Measurements from ENCODE around the gene APIP.
"Not testable (repeated sequence)": the region's sequence is repeated elsewhere in the genome, so short reads cannot be mapped to it uniquely, and the experiment has no call there.

The APIP gene

GRCh38 chr11:34926101-34926830 lies 10.1 kb upstream of the APIP start:
- DNase-seq (ENCODE audit: low read depth in 2 of 2), result no peak

- no peak for DNase-seq (ENCODE audit: low read depth in 2 of 2)
These were observed 8.5 kb upstream of the APIP start for GRCh38 chr11:34924714-34925113.

DNA sequence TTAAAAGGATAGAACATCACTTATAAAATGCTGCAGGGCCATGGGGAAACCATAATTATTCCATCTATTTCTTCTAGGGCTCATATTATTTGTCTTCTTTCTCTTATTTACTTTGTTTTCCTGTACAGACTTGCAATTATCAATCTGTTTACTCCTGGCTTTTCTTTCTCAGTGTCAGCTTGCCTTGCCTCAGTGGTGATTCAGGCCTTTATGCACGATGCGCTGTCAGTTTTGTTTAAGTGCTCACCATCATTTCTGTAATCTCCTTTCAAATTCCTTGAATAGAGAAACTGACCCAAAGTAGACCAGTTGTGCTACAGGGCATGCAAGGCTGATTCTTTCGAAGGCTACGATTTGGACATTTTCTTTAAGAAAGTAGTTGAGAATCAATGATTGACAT lies 5.0 kb upstream of the APIP start:
- no peak for DNase-seq (ENCODE audit: low read depth in 2 of 2)

DNA sequence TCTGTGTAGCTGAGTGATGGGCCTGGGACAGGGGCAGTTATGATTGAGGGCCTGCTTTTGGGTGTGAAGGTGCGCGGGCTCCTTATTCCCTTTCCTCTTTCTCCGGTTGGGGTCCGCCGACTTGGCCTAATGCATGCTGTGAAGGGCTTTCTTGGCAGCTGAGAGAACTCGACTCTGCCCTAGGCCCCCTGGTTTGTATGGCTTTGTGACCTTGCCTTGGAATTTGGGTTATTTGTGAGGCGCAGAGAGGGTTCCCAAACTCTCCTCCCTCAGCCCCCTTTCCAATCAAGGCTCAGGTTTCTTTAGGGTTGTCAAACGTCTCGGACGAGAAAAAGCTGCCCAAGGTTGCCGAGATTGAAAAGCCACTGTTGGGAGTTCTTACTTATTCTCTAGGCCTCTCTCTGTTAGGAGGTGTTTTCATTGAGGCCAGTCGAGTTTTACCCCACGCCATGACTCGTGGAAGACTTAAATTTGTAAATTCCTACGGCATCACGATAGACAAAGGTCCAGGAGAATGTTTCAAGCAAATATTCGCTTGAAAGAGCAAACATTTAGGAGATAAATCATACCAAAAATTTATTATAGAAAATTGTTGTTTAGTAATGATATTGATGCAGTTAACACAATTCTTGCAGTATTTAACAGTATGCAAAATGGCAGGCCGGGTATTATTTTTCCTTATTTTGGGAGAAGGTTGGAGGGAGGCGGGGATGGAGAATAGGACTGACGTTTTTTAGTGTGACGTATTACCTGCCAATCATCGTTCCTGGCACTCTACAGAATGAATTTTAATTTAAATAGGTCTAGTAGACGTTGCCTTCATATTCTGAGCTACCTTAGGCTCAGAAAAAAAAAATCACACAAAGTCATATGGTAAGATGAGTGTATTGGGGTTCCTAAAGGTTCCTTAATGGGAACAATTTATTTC lies 928 bp upstream of the APIP start:
- DNase-seq (ENCODE audit: low read depth in 2 of 2), result no peak

DNA sequence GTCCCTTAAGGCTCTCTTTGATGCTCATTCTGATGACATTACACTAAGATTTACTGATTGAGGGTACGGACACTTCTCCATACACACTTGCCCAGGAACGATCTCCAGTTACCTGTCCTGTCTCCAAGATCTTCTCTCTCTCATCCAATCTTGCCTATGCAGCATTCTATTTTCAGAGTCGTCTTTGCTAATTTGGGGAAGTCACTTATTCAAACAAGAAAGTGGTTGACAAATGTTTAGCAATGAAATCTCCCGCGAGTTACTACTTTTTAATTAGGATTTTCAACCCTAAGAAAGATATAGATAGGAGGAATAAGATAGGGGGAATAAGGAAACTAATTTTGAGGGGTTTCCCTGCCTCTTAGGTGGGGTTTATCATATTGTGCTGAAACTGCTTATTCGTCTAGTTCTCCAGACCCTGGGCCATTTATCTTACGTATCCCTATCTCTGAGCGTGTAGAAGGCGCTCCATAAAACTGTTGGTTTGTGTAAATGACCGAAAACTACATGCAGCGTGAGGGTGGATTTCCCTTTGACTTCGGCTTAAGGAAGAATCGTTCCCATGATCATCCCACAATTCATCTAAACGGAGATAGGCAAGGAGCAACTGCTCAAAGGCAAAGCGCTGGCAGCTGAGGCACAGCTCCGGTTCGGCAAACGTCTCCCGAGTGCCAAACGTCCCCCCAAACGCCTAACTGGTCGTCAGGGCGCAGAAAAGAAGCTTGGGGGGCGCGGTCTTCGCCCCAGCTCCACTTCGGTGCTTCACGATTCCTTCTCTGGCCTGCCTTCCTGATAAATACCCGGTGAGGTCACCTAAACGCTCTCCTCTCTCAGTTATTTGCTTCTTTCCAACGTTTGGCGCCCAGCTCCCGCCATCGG lies 804 bp downstream of the APIP start:
- DNase-seq (ENCODE audit: low read depth in 2 of 2), result no peak

DNA sequence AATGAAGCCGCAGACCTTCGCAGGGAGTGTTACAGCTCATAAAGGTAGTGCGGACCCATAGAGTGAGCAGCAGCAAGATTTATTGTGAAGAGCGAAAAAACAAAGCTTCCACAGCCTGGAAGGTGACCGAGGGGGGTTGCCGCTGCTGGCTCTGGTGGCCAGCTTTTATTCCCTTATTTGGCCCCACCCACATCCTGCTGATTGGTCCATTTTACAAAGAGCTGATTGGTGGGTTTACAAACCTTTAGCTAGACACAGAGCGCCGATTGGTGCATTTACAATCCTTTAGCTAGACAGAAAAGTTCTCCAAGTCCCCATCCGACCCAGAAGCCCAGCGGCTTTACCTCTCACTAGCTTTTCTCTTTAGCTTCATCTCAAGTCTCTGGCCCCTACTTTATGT lies 2.6 kb downstream of the APIP start:
- not testable (repeated sequence) for DNase-seq (ENCODE audit: low read depth in 2 of 2)

GRCh38 chr11:34911676-34912075 lies 4.5 kb downstream of the APIP start:
- no peak for DNase-seq (ENCODE audit: low read depth in 2 of 2)

DNA sequence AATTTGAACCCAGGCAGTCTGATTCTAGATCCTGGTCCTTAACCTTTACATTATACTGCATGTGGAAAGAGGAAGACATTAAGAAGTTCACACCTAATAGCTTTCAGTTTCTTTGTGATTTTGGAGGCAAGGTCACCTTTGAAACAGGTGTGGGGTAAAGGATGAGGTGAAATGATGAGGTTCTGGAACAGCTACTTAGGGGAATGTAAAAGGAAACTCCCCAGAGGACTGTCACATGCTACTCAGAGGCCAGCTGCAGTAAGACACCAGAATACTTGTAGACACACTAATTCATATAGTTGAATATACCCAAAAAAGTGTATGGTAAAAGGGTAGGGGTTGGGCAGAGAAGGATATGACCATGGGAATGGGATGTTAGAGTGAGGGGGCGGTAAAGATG lies 5.4 kb downstream of the APIP start:
- DNase-seq (ENCODE audit: low read depth in 2 of 2), result no peak

GRCh38 chr11:34909955-34910354 lies 6.2 kb downstream of the APIP start:
- no peak for DNase-seq (ENCODE audit: low read depth in 2 of 2)

DNA sequence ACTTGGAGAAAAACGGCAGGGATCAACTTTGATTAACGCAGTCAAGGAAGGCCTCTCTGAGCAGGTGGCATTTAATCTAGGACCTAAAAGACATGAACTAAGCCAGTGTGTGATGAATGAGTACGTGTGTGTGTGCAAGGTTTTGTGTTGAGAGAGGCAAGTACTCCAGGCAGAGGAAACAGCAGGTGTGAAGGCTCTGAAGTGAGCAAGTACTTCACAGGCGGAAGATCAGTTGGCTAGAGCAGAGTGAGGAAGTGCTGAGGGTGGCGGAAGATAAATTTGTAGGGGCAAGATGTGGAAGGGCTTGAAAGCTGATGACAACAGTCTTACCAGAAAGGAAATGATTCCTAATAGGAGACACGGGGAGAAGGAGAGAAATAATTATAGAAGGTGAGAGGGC lies 6.8 kb downstream of the APIP start:
- DNase-seq (ENCODE audit: low read depth in 2 of 2), result no peak

DNA sequence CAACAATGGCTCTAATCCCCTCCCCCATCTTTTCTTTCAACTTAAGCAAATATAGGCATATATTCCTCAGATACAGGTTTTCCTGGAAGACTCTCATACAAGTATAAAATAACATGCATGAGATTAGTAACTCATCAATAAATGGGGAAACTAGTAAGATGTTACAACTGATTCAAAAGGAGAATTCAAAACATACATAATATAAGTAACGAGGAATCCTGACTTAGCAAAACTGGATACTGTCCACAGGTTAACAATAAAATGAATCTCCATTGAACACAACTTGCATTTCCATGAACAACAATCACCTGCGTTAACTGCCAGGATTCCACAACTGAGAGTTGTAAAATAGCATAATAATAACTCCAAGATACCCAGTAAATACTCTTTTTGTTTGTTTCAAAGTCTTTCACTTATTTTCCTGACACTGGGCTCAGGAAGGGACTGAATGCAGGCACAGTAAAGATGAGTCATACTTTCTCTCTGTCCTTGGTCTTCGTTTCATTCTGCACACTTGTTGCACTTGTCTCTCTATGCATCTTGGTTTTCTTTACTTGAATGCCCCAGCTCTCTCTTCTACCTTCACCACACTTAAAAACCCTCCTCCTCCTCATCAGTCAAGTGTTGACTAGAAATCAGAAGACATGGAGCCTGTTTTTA lies 8.1 kb downstream of the APIP start:
- no peak for DNase-seq (ENCODE audit: low read depth in 2 of 2)

DNA sequence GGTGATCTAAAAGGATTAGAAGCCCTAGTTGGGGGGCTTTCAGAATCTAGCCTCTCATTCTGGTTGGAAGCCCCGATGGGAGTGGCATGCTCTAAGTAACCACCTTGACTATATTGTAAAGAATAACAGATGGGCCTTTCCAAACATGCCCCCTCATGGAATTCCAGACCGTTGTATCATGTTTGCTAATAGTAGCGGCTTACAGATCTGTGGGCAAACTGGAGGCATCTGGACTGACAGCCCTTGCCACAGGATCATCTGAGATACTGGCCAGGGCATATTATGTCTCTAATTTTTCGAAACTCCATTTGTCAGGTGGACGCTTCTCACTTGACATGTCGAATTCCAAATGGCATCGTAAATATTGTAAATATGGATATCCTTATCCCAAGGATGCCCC lies 10.5 kb downstream of the APIP start:
- DNase-seq (ENCODE audit: low read depth in 2 of 2), result no peak

GRCh38 chr11:34904421-34904955 lies 11.7 kb downstream of the APIP start:
- no peak for DNase-seq (ENCODE audit: low read depth in 2 of 2)

- DNase-seq (ENCODE audit: low read depth in 2 of 2), result no peak
These were observed 16.6 kb downstream of the APIP start for GRCh38 chr11:34899633-34900016.

DNA sequence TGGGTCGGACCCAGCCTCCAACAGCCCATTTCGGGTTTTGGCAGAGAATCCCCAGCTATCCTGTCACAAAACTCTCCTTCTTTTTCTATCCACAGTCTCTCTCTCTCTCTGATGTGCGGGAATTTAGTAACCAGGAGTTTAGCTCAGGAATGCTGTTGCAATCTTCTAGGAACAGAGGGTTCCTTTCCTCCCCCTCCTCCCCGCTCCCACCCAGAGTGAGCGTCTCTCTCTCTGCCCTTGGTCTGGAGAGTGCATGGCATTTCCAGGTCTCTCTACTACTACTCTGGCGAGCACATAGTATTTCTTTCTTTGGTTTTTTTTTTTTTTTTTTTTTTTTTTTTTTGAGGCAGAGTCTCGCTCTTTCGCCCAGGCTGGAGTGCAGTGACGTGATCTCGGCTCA lies 17.7 kb downstream of the APIP start:
- no peak for DNase-seq (ENCODE audit: low read depth in 2 of 2)

DNA sequence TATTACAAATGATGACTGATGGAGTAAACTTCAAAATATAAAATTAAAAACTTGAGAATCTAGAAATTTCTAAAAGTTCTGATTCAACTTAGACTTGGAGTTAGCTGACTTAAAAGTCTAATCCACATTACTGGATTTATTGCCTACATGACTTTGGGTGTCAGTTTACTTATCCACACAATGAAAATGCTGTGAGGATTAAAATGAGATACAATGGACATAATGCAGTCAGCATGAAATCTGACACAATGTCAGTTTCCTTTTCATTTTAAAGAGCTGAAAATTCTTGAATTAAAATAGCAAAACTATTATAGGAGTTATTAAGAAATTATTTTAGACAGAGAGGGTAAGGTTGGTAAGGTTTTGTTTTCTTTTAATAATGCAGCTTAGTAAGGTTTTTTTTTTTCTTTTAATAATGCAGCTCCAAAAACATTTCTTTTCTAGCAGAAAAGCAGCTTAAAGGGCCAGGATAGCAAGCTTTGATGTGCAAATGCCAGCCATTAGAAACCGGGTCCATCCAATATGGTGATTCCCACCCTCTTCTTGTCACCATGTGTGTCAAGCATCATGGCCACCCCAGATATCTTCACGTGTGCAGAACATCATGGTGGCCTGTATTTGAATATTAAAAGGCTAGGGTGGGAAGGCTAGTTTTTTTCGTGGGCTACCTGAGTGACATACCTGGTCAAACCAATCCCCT lies 18.9 kb downstream of the APIP start:
- DNase-seq (ENCODE audit: low read depth in 2 of 2), result no peak

DNA sequence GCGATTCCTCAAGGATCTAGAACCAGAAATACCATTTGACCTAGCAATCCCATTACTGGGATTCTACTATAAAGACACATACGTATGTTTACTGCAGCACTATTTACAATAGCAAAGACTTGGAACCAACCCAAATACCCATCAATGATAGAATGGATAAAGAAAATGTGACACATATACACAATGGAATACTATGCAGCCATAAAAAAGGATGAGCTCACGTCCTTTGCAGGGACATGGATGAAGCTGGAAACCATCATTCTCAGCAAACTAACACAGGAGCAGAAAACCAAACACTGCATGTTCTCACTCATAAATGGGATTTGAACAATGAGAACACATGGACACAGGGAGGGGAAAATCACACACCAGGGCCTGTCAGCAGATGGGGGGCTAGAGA lies 20.0 kb downstream of the APIP start:
- DNase-seq (ENCODE audit: low read depth in 2 of 2), result not testable (repeated sequence)

DNA sequence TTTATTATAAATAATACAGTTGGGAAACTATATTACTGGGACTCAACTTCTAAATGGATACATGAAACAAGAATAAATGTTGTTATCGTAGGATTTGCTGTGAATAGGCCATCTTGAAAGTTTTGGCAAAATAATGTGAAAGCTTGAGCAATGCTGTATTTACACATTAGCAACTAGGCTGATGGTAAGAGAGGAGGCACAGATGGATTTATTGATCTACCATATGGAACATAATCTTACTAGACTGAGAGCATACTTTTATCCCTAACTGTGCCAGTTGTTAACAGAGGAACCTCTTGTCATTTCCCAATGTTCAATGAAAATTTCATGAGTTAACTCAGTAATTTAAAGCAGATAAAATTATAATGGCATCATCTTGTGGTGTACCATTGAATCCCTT lies 22.8 kb downstream of the APIP start:
- no peak for DNase-seq (ENCODE audit: low read depth in 2 of 2)

DNA sequence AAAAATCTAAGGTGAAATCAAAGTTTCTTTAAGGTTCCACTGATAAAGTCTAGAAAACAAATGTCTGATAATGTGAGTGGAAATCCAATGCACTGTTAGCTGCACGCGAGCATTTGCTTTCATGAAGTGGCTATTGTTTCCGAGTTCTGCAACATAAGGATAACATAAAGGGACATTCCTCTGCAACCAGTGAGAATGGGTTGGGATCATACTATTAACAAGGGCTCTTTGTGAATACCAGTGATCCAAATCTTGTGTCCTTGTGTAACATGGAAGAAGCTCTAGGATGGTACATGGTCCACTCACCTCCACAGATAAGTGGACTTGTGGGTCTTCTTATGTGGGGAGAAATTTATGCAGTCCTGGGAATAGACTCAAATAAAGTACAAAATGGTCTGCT lies 24.6 kb downstream of the APIP start:
- no peak for DNase-seq (ENCODE audit: low read depth in 2 of 2)

- no peak for DNase-seq (ENCODE audit: low read depth in 2 of 2)
These were observed 25.4 kb downstream of the APIP start for GRCh38 chr11:34890812-34891211.

DNA sequence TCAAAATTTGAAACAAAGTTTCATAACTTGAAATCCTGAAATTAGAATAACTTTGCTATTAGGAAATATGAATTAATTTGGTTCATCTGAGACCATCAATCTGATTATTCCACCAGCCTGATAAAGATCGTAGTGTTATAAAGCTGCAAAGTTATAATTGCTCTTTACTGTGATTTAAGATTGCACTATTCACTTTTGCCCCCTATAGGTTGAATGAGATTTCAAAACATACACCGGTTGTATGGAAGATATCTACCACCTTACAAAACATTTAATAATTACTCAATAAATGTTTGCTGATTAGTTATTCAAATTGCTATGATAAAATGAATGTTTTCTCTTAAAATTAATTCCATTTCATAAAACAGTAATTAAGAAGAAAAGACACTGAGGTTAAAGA lies 26.1 kb downstream of the APIP start:
- no peak for DNase-seq (ENCODE audit: low read depth in 2 of 2)
